PC-9 (cell line): ENCODE measurements around the gene PROCR. TPM values are rescaled to one million over a fixed set of nuclear protein-coding genes. Genes with fewer than 3 reads are reported as not detected.

Experiments used
- BruUV-seq: library from RNA; stranded (reverse); fragments of 400-500 nt; replicated peaks from 2 replicates; lab custom pipeline; 2021; lab: Mats Ljungman, UMichigan
- CTCF ChIA-PET: fragments of 300-600 bp; sonication (Branson Sonifier 250); formaldehyde crosslinking; loops from one replicate; lab custom pipeline; 2022; ENCODE audit warnings: antibody characterized with exemption; lab: Charles Lee
- POLR2A ChIA-PET: fragments of 300-600 bp; sonication (Branson Sonifier 250); formaldehyde crosslinking; loops from one replicate; lab custom pipeline; 2022; ENCODE audit warnings: antibody characterized with exemption; ENCODE audit not compliant: unreplicated experiment; lab: Charles Lee
- DNase-seq, 2 experiments: peaks; one replicate each; pipeline versions ENCODE4 v3.0.0 to v3.0.0-alpha.2; 2015 to 2022; ENCODE audit warnings: mixed read lengths in 1 of 2
- H2AFZ ChIP-seq: fragments of 200-600 bp; sonication (generic); 2 replicates; pipeline ENCODE4 v1.8.1; 2017; ENCODE audit warnings: antibody characterized with exemption
- H3F3A ChIP-seq: fragments of 200-600 bp; sonication (generic); 2 replicates; pipeline ENCODE4 v1.8.1; 2017; ENCODE audit warnings: antibody characterized with exemption, mild to moderate bottlenecking, low read depth; ENCODE audit not compliant: insufficient read depth
- H3K27ac ChIP-seq: fragments of 200-600 bp; sonication (generic); 2 replicates; pipeline ENCODE4 v1.6.1; 2016; ENCODE audit warnings: mixed run types
- H3K27me3 ChIP-seq: fragments of 200-600 bp; sonication (generic); 2 replicates; pipeline ENCODE4 v1.6.1; 2016; ENCODE audit warnings: low read depth, mixed run types; ENCODE audit not compliant: insufficient read depth
- H3K36me3 ChIP-seq: fragments of 200-600 bp; sonication (generic); 2 replicates; pipeline ENCODE4 v1.6.1; 2016; ENCODE audit warnings: low read depth, mixed run types
- H3K4me1 ChIP-seq: fragments of 200-600 bp; sonication (generic); replicated peaks from 2 replicates; pipeline ENCODE4 v1.6.1; 2016; ENCODE audit warnings: mixed run types; ENCODE audit not compliant: insufficient read depth
- H3K4me2 ChIP-seq: fragments of 200-600 bp; sonication (generic); 2 replicates; pipeline ENCODE4 v1.6.1; 2017; ENCODE audit warnings: mixed run types
- H3K4me3 ChIP-seq: fragments of 200-600 bp; sonication (generic); 2 replicates; pipeline ENCODE4 v1.6.1; 2016; ENCODE audit warnings: mixed run types
- H3K79me2 ChIP-seq: fragments of 200-600 bp; sonication (generic); 2 replicates; pipeline ENCODE4 v1.6.1; 2017; ENCODE audit warnings: low read depth, mixed run types
- H3K9me2 ChIP-seq: fragments of 200-600 bp; sonication (generic); 2 replicates; pipeline ENCODE4 v1.8.1; 2017; ENCODE audit warnings: mild to moderate bottlenecking; ENCODE audit not compliant: insufficient read depth
- H3K9me3 ChIP-seq: fragments of 200-600 bp; sonication (generic); 2 replicates; pipeline ENCODE4 v1.8.1; 2016; ENCODE audit warnings: low read depth; ENCODE audit not compliant: insufficient read depth
- H4K20me1 ChIP-seq: fragments of 200-600 bp; sonication (generic); 2 replicates; pipeline ENCODE4 v1.8.1; 2017; ENCODE audit not compliant: insufficient read depth
- CTCF ChIP-seq: fragments of 200-600 bp; sonication (generic); conservative IDR thresholded peaks from 2 replicates; pipeline ENCODE4 v1.6.1; 2017; ENCODE audit warnings: mixed run types, antibody characterized with exemption, mild to moderate bottlenecking, moderate library complexity
- EZH2 ChIP-seq: fragments of 200-600 bp; sonication (generic); IDR thresholded peaks from 2 replicates; pipeline ENCODE4 v1.8.0; 2017; ENCODE audit warnings: antibody characterized with exemption, low read depth
- intact Hi-C: fragments of 100-400 bp; cut with micrococcal nuclease; formaldehyde crosslinking; loops from one replicate; pipeline ENCODE4 v1.10.0; 2022; ENCODE audit not compliant: unreplicated experiment
- total RNA-seq: library from RNA; stranded (reverse); gene quantifications from 2 replicates; pipeline ENCODE4 v1.2.3, GENCODE V29; 2021

PROCR gene
- total RNA-seq, 1 experiment from 2014 or later = 7.5 TPM

- POLR2A ChIA-PET = no interaction called here
- Histone ChIP-seq H3K4me2 (peak overlapping the region; percentile 38; the same call in 1 of the 2 replicates), H3K9me3 (no peaks in the 10 kb centered on the region), H3K9me2 (no peaks in the 10 kb centered on the region), H3K27ac (peak overlapping the region; percentile 62), H3K36me3 (peaks cover 48% of the 10 kb centered on the region), H2AFZ (no peak overlapping the region), H3F3A (peaks cover 18% of the 10 kb centered on the region), H4K20me1 (no peaks in the 10 kb centered on the region), H3K4me3 (no peak overlapping the region), H3K79me2 (no peaks in the 10 kb centered on the region), H3K27me3 (no peaks in the 10 kb centered on the region), H3K4me1 (peaks cover 15% of the 10 kb centered on the region; the same call in 1 of the 2 replicates)
- CTCF ChIA-PET = no interaction called here
- no TSS peak for BruUV-seq
- peak; percentile 20 to 71 for DNase-seq
- TF ChIP-seq EZH2 = no peak
- no peak for TF ChIP-seq CTCF
- intact Hi-C loops = no loop called here
Measured at GRCh38 chr20:35135867-35136586, 35.8 kb upstream of the PROCR start.

GRCh38 chr20:35144694-35145093, 27.2 kb upstream of the PROCR start:
- H3K4me3 ChIP-seq = no peak overlapping the region
- TF ChIP-seq EZH2 (no peak), CTCF (no peak)
- no peaks in the 10 kb centered on the region for H3K9me2 ChIP-seq
- H2AFZ ChIP-seq = no peak overlapping the region
- ChIA-PET POLR2A (interaction anchor here (0.5 to 0.6 kb wide), 3 partner anchors 118 to 502 kb away, joined by 4 to 25 read pairs (median 5); no protein-coding TSS in a partner anchor), CTCF (interaction anchor here (0.5 to 1.5 kb wide), 25 partner anchors 28 to 924 kb away, joined by 3 to 28 read pairs (median 4); partner anchors contain the start of genes ACSS2, CEP250 and MMP24OS)
- peaks cover 13% of the 10 kb centered on the region for H3K79me2 ChIP-seq
- DNase-seq = no peak
- no peak overlapping the region for H3K4me2 ChIP-seq
- H3K9me3 ChIP-seq = no peaks in the 10 kb centered on the region
- peaks cover 14% of the 10 kb centered on the region for H3K4me1 ChIP-seq
- no peak overlapping the region for H3K27ac ChIP-seq
- H4K20me1 ChIP-seq = no peaks in the 10 kb centered on the region
- intact Hi-C loops = loop anchor here (1.0 to 2.0 kb wide), 4 partner anchors 64 to 302 kb away; partner anchors contain the start of gene GDF5
- no peaks in the 10 kb centered on the region for H3K27me3 ChIP-seq
- peaks cover 23% of the 10 kb centered on the region for H3F3A ChIP-seq
- no TSS peak for BruUV-seq
- peaks cover 8% of the 10 kb centered on the region; the same call in 1 of the 2 replicates for H3K36me3 ChIP-seq

- POLR2A ChIA-PET = interaction anchor here (0.5 to 0.6 kb wide), 5 partner anchors 11 to 502 kb away, joined by 4 to 25 read pairs (median 4); no protein-coding TSS in a partner anchor
- Histone ChIP-seq H3K4me3 (no peak overlapping the region), H3K4me2 (0 out of 2 replicates have a peak overlapping the region, but pooled peaks have one; percentile 5), H3K4me1 (peaks cover 14% of the 10 kb centered on the region), H3K27me3 (no peaks in the 10 kb centered on the region), H3K27ac (no peak overlapping the region), H3K79me2 (peaks cover 13% of the 10 kb centered on the region), H3K36me3 (0 out of 2 replicates have a peak, but pooled peaks cover 5% of the 10 kb centered on the region), H4K20me1 (no peaks in the 10 kb centered on the region), H2AFZ (no peak overlapping the region), H3K9me3 (no peaks in the 10 kb centered on the region), H3K9me2 (no peaks in the 10 kb centered on the region), H3F3A (peaks cover 23% of the 10 kb centered on the region)
- CTCF ChIA-PET = interaction anchor here (0.5 to 1.5 kb wide), 26 partner anchors 14 to 924 kb away, joined by 3 to 28 read pairs (median 4); partner anchors contain the start of genes ACSS2, CEP250 and MMP24OS
- no TSS peak for BruUV-seq
- TF ChIP-seq EZH2 (no peak), CTCF (peak; percentile 73)
- intact Hi-C loops = loop anchor here (1.0 to 2.0 kb wide), 4 partner anchors 63 to 302 kb away; partner anchors contain the start of gene GDF5
- peak; percentile 14 to 55 for DNase-seq
Measured at GRCh38 chr20:35145141-35145564, 26.7 kb upstream of the PROCR start.
